KOPT-K1 (cell line): ENCODE measurements around the gene MIS18A.
"Not testable (repeated sequence)": the region's sequence is repeated elsewhere in the genome, so short reads cannot be mapped to it uniquely, and the experiment has no call there.

ENCODE experiments used
- H3K27ac ChIP-seq: fragments of 200-600 bp; sonication (generic); 2 replicates; pipeline ENCODE4 v1.5.1; 2016; ENCODE audit warnings: antibody characterized with exemption, mild to moderate bottlenecking, low read depth, low read length; ENCODE audit not compliant: poor library complexity, severe bottlenecking
- H3K36me3 ChIP-seq: fragments of 200-600 bp; sonication (generic); 2 replicates; pipeline ENCODE4 v1.5.1; 2017; ENCODE audit warnings: antibody characterized with exemption, mild to moderate bottlenecking, low read length, moderate library complexity; ENCODE audit not compliant: insufficient read depth
- H3K9me3 ChIP-seq: fragments of 200-600 bp; sonication (generic); 2 replicates; pipeline ENCODE4 v1.5.1; 2017; ENCODE audit warnings: antibody characterized with exemption, low read length, mild to moderate bottlenecking; ENCODE audit not compliant: insufficient read depth, poor library complexity, severe bottlenecking

Gene MIS18A

GRCh38 chr21:32297449-32297848 is 18.6 kb upstream of the MIS18A start:
- Histone ChIP-seq H3K27ac (no peak overlapping the region), H3K36me3 (peaks cover 14% of the 10 kb centered on the region; the same call in 1 of the 2 replicates), H3K9me3 (no peaks in the 10 kb centered on the region)

- H3K36me3 ChIP-seq: no peaks in the 10 kb centered on the region
- H3K9me3 ChIP-seq: no peaks in the 10 kb centered on the region
- H3K27ac ChIP-seq: no peak overlapping the region
Measured at GRCh38 chr21:32285476-32285875, 6.6 kb upstream of the MIS18A start.

- no peak overlapping the region for H3K27ac ChIP-seq
- H3K9me3 ChIP-seq: no peaks in the 10 kb centered on the region
- no peaks in the 10 kb centered on the region for H3K36me3 ChIP-seq
Measured at GRCh38 chr21:32282992-32283391, 4.1 kb upstream of the MIS18A start.

- no peak overlapping the region for H3K27ac ChIP-seq
- no peaks in the 10 kb centered on the region for H3K9me3 ChIP-seq
- no peaks in the 10 kb centered on the region for H3K36me3 ChIP-seq
Measured at GRCh38 chr21:32281531-32281930, 2.7 kb upstream of the MIS18A start.

- peak overlapping the region; percentile 77 for H3K27ac ChIP-seq
- H3K9me3 ChIP-seq: no peaks in the 10 kb centered on the region
- peaks cover 14% of the 10 kb centered on the region for H3K36me3 ChIP-seq
Measured at GRCh38 chr21:32279377-32279680, 480 bp upstream of the MIS18A start.

GRCh38 chr21:32278103-32278502 is 746 bp downstream of the MIS18A start:
- peak overlapping the region; percentile 77 for H3K27ac ChIP-seq
- peaks cover 25% of the 10 kb centered on the region for H3K36me3 ChIP-seq
- no peaks in the 10 kb centered on the region for H3K9me3 ChIP-seq

- Histone ChIP-seq H3K36me3 (peaks cover 39% of the 10 kb centered on the region), H3K27ac (no peak overlapping the region), H3K9me3 (no peaks in the 10 kb centered on the region)
Measured at GRCh38 chr21:32276671-32277070, 2.2 kb downstream of the MIS18A start.

GRCh38 chr21:32270748-32271147 is 8.1 kb downstream of the MIS18A start:
- Histone ChIP-seq H3K36me3 (peaks cover 91% of the 10 kb centered on the region), H3K9me3 (no peaks in the 10 kb centered on the region), H3K27ac (no peak overlapping the region)

GRCh38 chr21:32265321-32265720 is 13.5 kb downstream of the MIS18A start:
- H3K36me3 ChIP-seq: peaks cover 39% of the 10 kb centered on the region
- H3K27ac ChIP-seq, H3K9me3 ChIP-seq: not testable (repeated sequence)

GRCh38 chr21:32261929-32262328 is 16.9 kb downstream of the MIS18A start:
- Histone ChIP-seq H3K9me3 (no peaks in the 10 kb centered on the region), H3K36me3 (peaks cover 5% of the 10 kb centered on the region), H3K27ac (no peak overlapping the region)

GRCh38 chr21:32260130-32260529 is 18.7 kb downstream of the MIS18A start:
- Histone ChIP-seq H3K9me3 (no peaks in the 10 kb centered on the region), H3K36me3 (no peaks in the 10 kb centered on the region), H3K27ac (no peak overlapping the region)

- not testable (repeated sequence) for H3K36me3 ChIP-seq, H3K27ac ChIP-seq
Measured at GRCh38 chr21:32258786-32259048, 20.1 kb downstream of the MIS18A start.

GRCh38 chr21:32257962-32258785 is 20.7 kb downstream of the MIS18A start:
- Histone ChIP-seq H3K9me3 (no peaks in the 10 kb centered on the region), H3K36me3 (no peaks in the 10 kb centered on the region), H3K27ac (no peak overlapping the region)

More at GRCh38 chr21:32258786-32259048, 20.1 kb downstream of the MIS18A start:
- H3K9me3 ChIP-seq: not testable (repeated sequence)

GRCh38 chr21:32256873-32257620 is 21.8 kb downstream of the MIS18A start:
- Histone ChIP-seq H3K27ac (no peak overlapping the region), H3K36me3 (no peaks in the 10 kb centered on the region), H3K9me3 (no peaks in the 10 kb centered on the region)

- Histone ChIP-seq H3K27ac (no peak overlapping the region), H3K36me3 (no peaks in the 10 kb centered on the region), H3K9me3 (no peaks in the 10 kb centered on the region)
Measured at GRCh38 chr21:32256251-32256650, 22.6 kb downstream of the MIS18A start.

GRCh38 chr21:32253215-32253641 is 25.6 kb downstream of the MIS18A start:
- H3K36me3 ChIP-seq: no peaks in the 10 kb centered on the region
- H3K9me3 ChIP-seq: peaks cover 13% of the 10 kb centered on the region
- no peak overlapping the region for H3K27ac ChIP-seq
